GM18519 (cell line): ENCODE results near the gene UVSSA.
"Not testable (repeated sequence)": the region's sequence is repeated elsewhere in the genome, so short reads cannot be mapped to it uniquely, and the experiment has no call there.

Experiments used
- ATAC-seq: cut with Tn5 transposase; IDR thresholded peaks from one replicate; pipeline ENCODE4 v1.9.1; 2021; ENCODE audit warnings: mild to moderate bottlenecking, moderate library complexity; ENCODE audit not compliant: unreplicated experiment, low FRiP score

UVSSA gene

DNA sequence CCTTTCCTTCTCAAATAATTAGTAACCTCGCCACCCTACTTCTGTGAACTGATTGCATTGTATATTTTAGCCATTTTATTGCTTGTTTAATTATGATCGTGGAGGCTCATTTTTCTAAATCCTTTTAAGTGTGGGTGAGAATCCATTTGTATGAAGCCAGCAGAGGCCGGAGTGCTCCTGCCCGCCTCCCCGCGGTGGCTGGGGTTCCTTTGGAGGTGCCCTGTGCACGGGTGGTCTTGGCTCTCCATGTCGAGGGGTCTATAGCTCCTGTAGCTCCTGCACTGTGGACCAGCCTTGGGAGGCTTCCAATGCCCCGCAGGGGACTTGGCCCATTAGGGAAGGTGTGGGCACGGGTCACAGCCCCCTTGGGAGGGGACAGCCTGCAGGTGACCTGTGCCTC, 15.0 kb downstream of the UVSSA start:
- no peak for ATAC-seq

DNA sequence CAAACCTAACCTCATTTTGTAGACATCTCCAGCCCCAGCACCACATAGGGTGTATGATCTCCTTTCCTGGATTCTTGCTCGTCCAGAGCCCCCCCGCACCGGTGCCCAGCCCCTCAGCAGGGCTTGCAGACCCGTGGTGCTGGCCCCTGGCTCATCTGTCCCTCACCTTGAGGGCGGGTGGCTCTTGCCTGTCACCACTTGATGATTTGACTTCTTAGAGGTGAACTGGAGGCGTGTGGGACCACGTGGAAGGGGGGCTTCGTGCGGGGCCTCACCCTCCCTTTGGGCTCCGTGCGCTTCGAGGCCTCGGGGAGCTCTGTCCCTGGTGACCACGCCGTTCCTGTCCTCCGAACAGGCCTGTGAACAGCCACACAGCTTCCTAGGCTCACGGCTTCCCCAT, 15.5 kb downstream of the UVSSA start:
- ATAC-seq = no peak

DNA sequence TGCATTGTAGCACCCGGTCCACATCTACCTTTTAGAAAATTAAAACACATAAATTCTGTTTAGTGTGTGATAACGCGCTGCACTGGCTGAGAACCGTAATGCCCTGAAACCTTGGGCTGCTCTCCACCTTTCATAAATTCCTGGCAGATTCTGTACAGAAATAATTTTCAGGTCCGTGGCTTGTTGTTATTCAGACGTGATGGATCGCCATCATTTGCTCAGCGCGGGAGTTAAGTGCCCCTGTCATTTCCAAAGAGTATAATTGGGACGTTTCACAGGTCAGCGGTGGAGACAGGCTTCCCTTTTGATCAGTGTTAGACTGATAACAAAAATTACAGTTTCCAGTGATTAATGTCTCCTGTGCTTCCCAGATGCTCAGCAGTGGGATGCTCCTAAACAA, 16.5 kb downstream of the UVSSA start:
- ATAC-seq = no peak

GRCh38 chr4:1364217-1364616, 17.2 kb downstream of the UVSSA start:
- no peak for ATAC-seq

- ATAC-seq = no peak
These were observed 17.7 kb downstream of the UVSSA start for GRCh38 chr4:1364748-1365147.

GRCh38 chr4:1365271-1366178, 18.5 kb downstream of the UVSSA start:
- no peak for ATAC-seq

DNA sequence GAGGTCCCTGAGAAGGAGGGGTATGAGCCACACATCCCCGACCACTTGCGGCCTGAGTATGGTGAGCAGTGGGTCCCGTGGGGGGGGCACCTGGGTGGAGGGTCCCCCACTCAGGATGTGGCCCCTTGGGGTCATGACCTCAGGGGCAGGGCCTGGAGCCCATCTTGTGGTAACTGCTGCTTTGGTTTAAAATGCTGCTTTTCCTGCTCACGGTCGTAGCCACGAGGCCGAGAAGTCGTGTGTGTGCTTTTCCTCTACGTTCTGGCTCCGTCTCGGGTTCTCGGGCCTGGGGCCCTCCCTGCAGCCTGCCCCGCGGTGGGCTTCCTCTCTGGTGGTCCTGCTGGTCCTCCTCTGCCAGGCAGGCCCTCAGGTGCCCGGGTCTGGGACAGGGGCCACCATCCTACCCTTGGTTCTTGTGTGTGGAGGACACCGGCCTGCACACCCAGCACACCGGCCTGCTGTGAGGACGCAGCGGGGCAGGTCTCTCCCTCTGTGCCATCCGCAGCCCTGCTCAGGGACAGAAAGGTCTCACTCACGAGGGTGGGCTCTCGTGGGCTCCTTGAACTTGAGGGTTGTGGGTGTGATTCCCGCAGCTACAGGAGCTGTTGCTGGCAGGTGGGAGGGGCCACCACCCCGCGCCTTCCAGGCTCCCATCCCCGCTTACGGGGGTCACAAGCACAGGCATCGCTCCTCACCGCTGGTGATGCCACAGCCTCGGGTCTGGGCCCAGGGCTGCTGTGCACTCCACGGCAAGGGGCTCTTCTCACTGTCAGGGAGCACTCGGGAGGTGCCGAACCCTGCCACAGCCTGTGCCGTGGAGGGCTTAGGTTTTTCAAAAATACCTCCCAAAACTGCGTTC, 19.6 kb downstream of the UVSSA start:
- ATAC-seq = no peak

DNA sequence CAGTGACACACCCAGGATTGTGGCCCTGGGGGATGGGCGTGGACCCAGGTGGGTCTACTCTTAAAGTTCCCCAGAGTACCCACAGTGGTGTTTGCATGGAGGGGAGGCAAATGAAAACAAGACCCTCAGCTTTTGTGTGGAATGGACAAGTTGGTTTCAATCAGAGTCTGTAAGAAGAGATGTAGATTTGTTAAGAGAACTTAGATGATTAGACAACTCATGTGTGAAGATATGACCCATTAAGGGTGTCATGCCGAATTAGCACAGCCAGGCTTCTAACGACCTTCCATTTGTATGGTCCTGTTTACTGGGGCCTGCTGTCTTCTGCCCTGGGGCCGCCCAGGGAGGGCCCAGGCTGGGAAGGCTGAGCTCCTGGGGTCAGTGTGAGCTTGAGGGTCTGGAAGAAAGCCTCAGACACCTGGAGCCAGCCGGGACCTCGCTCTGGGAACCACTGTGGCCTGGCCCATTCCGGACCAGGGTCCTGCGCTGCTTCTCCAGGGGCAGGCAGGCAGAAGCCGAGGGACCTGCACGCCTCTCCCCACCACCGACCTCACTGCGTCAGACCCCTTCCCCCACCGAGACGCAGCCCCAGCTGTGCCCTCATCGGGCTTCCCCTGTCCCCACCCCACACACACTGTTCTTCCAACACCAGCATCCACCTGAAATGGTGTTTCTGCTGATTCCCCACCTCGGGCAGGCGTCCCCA, 20.4 kb downstream of the UVSSA start:
- ATAC-seq = no peak

DNA sequence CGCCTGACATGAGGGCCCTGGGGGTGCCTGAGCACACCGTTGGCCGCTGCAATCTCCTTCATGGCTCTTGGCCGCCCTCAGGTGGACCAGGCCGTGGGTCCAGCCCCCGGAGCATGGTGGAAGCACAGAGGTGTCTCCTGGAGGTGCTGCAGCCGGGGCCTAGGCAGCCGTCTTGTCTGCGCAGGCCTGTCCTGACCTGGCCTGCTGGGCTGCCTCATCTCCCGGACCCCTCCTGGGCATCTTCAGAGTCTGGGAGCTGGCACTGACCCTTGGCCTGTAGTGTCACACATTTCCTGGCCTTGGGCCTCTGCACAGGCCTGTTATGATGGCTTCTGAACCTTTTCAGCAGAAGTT, 20.9 kb downstream of the UVSSA start:
- no peak for ATAC-seq

GRCh38 chr4:1368421-1369090, 21.5 kb downstream of the UVSSA start:
- ATAC-seq = no peak

DNA sequence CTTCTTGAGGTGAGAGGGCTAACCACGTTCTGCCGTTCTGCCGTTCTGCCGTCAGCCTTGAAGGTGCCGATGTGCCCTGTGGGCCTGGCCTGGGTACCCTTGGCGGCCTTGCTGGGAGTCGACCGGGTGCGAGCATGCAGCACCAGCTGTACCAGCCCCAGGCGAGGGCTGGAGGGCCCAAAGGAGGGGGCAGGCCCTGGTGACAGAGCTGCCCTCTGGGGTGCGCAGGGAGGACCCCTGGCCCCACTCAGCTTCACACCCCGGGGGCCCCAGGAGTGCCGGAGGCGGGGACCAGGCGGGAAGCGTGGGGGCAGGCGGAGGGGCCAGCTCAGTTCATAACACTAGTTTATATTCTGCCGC, 22.1 kb downstream of the UVSSA start:
- ATAC-seq = no peak

GRCh38 chr4:1369479-1370079, 22.6 kb downstream of the UVSSA start:
- no peak for ATAC-seq

DNA sequence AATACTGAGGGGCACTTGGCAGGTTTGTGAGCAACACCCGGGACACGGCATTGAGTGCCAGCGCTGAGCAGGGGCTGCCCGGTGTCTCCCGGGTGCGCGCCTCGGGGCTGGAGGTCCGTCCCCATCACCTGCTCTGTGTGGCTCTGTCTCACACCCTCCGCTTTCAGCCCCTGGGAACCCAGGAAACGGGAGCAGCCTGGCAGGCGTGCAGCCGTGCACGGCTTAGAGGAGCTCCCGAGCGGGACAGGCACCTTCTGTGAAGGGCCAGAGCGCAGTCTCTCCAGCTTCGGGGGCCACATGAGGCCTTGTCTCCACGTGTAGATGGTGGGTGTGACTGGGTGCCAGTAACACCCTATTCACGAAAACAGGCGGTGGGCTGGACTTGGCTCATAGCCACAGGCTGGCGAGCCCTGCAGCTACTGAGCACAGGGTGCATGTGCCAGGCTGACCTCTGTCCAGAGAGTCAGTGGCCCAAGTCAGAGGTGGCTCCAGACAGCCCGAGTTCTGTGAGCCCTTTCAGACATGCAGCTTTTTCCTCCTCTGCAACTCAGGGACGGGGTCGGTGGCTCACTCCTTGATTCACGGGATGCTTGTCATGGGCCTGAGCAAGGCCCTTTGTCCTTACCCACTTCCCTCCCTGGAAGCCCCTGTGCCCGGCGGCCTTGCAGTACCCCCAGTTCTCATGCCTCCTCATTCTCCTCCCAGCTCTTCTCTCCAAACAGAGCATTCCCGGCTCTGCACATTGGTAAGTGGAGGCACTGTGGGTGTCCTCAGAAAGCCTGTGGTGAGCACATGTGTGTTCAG, 23.5 kb downstream of the UVSSA start:
- ATAC-seq = no peak

GRCh38 chr4:1371176-1372165, 24.5 kb downstream of the UVSSA start:
- ATAC-seq = no peak

GRCh38 chr4:1372576-1372975, 25.6 kb downstream of the UVSSA start:
- ATAC-seq = not testable (repeated sequence)

DNA sequence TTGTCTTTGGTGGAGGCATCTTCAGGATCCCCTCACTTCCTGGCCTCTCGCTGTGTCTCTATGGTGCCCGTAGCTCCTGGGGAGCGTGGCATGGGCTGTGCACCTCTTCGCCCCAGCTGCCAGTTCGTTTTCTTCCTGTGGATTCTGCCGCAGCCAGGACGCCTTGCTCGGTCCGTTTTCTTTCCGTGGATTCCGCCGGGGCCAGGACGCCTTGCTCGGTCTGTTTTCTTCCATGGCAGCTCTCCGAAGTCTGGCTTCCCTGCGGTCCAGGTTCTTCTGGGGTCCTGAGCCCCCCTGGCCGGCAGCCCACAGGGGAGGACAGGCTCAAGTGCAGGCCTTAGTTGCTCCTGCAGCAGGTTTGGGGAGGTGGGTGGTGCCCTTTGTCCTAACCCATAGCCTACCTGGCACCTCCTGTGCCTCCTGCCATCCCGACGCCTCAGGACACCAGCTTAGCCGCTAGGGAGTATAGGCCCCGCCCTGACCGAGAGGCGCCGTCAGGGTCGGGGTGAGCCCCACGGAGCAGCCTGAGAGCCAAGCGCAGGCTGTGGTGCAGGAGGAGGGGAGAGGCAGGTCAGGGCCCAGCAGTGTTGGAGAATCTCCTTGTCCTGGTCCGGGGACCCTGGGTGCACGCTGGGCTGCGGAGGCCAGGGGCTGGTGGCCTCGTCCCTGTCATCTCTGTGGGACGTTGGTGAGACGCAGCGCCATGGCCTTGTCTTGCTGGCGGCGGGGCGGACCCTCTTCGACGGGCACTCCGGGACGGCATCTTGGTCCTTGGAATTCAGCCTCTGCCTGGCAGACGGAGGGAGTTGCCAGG, 27.1 kb downstream of the UVSSA start:
- no peak for ATAC-seq

DNA sequence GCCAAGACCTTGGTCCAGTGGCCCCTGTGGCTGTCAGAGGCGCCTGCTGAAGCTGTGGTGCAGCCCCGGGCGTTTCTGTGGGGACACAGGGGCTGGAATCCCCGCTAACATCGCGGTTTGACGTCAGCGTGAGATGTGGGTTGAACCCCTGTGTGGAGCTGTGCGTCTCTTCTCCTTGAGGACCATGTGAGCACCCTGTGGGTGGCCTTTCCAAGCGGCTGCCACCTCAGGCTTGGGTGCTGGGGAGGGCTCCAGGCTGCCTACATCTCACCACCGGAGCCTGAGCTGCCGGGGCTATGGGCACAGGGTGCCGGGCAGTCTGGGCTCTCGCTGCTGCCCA, 27.7 kb downstream of the UVSSA start:
- no peak for ATAC-seq
